NAMALWA (cell line): ENCODE data around the gene NHSL2.
A peak's percentile ranks its signal among the peaks of the same experiment; 100 is the strongest.

Source experiments
- DNase-seq: peaks from one replicate; pipeline ENCODE4 v3.0.0-alpha.2; 2015; ENCODE audit warnings: low spot score

The NHSL2 gene

GRCh38 chrX:71991164-71991563 lies 80.5 kb downstream of the NHSL2 start:
- DNase-seq, result no peak

DNA sequence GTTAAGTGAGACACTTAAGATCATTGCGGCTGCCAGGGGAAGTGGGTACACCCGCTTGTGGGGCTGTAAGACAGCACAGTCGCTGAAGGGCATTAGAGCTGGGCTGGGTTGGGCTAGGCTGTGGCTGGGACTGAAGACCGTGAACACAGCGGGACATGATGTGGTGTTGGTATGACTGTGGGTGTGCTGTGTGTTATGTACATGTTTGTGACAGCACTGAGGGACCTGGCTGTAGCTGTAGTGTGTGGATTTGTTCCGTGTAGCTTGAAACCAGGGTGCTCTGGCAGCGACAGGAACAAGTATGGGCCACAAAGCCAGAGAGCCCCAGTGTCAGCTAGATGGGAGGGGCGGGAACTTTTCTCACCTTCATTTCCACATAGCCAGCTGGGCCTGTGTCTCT lies 82.1 kb downstream of the NHSL2 start:
- no peak for DNase-seq

DNA sequence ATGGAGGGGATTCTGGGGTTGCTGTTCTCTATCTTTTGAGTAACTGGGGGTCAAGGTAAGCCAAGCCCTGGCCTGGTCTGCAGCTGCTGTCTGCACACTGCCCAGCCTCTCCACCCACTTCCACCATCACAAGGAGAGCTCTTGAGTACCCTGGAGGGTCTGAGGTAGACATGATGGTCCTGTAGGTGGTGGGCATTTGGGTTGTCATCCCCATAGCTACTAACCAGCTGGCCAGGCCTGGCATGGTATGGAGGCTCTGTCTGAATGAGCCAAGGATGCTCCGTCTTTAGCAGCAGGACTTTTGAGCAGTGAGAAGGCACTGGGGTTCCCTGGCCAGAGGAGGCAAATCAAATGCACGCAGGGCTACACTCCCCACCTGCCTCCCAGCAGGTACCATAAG lies 82.7 kb downstream of the NHSL2 start:
- DNase-seq, result no peak

- DNase-seq, result no peak
Observed at GRCh38 chrX:71994601-71995000, 84.0 kb downstream of the NHSL2 start.

GRCh38 chrX:71995122-71995521 lies 84.5 kb downstream of the NHSL2 start:
- no peak for DNase-seq

- no peak for DNase-seq
Observed at GRCh38 chrX:71996136-71996535, 85.5 kb downstream of the NHSL2 start.

GRCh38 chrX:71996826-71997225 lies 86.2 kb downstream of the NHSL2 start:
- no peak for DNase-seq

- DNase-seq, result no peak
Observed at GRCh38 chrX:71997320-71997719, 86.7 kb downstream of the NHSL2 start.

DNA sequence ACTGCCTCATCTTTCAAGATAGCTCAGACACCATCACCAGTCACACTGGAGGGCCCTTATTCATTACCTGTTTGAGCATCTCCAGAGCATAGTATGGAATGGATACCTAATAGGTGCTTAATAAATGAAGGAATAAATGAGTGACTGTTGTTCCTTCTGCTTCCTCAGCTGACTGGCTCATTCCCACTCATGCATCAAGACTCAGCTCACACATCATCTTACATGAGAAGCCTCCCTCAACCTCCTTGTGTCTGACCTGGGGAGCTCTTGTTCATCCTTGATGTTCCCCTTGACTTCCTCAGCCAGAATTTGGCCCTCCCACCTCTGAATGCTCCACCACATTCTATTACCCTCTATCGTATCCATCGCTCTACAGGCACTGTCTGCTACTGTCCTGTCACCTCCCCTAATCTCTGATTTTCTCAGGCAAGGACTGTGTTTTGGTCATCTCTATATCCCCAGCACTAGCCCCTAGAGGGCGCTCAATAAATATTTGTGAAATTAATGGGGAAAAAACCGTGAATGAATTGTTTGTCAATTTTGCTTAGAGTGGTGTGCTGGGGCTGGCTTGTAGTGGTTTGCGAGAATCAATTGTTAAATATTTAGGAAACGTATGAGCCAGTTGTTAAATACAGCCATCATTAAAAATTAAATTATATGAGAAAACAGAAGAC lies 88.3 kb downstream of the NHSL2 start:
- peak; percentile 58 for DNase-seq

DNA sequence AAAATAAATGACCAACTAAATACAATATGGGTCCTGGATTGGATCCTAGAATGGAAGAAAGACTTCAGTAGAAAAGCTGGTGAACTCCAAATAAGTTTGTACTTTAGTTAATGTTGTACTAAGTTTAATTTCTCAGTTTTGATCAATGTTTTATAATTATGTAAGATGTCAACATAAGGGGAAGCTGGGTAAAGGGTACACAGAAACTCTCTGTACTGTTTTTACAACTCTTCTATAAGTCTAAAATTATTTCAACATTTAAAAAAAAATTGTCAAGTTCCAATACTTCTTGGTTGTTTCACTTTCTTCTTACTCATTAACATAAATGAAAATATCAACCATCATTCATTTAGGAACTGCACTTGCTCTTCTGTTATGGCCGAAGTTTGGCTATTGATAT lies 88.9 kb downstream of the NHSL2 start:
- no peak for DNase-seq

DNA sequence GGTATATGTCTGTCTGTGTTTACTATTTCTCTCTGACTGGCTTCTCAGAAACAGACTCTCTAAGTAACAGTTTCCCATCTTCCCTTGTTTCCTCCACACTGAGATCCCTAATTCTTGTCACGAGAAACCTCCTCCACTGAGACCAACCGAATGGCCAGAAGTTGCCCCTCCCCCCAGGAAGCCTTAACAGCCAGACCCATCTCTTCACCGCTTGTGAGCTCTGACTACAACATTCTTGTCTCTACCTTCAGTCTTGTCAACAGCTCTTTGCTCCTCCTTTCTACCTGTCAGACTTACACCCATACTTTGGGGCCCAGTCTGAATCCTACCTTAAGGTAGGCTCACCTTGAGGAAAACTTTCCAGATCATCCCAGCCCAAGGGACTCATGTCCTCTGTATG lies 90.8 kb downstream of the NHSL2 start:
- no peak for DNase-seq

- DNase-seq, result no peak
Observed at GRCh38 chrX:72001906-72002305, 91.3 kb downstream of the NHSL2 start.

- DNase-seq, result no peak
Observed at GRCh38 chrX:72002875-72003274, 92.2 kb downstream of the NHSL2 start.

GRCh38 chrX:72003811-72004750 lies 93.4 kb downstream of the NHSL2 start:
- no peak for DNase-seq

DNA sequence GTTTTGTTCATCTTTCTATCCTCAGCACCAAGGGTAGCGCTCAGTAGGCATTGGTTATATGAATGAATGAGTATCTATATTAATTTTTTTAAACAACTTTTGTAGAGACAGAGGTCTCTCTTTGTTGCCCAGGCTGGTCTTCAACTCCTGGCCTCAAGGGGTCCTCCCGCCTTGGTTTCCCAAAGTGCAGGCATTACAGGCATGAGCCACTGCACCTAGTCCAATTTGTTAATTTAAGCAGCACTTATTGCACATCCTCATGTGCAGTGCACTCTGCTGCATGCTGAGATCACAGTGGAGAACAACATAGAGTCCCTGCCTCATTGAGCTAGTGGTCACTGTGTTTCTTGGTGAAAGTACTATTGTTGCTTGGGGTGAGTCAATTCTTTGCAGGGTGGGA lies 94.4 kb downstream of the NHSL2 start:
- DNase-seq, result no peak

DNA sequence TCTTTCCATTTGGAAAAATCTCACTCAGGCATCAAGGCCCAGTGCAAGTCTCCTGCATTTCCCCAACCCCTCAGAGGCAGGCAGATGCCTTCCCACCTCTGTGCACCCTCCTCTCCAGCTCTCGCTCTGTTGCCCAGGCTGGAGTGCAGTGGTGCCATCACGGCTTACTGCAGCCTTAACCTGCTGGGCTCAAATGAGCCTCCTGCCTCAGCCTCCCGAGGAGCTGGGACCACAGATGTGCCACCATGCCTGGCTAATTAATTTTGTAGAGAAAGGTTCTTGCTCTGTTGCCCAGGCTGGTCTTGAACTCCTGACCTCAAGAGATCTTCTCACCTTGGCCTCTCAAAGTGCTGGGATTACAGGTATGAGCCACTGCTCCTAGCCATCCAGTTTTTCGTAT lies 95.8 kb downstream of the NHSL2 start:
- DNase-seq, result no peak

GRCh38 chrX:72009731-72010130 lies 99.1 kb downstream of the NHSL2 start:
- no peak for DNase-seq

GRCh38 chrX:72011734-72012133 lies 101.1 kb downstream of the NHSL2 start:
- DNase-seq, result no peak

- no peak for DNase-seq
Observed at GRCh38 chrX:72015383-72015782, 104.7 kb downstream of the NHSL2 start.

DNA sequence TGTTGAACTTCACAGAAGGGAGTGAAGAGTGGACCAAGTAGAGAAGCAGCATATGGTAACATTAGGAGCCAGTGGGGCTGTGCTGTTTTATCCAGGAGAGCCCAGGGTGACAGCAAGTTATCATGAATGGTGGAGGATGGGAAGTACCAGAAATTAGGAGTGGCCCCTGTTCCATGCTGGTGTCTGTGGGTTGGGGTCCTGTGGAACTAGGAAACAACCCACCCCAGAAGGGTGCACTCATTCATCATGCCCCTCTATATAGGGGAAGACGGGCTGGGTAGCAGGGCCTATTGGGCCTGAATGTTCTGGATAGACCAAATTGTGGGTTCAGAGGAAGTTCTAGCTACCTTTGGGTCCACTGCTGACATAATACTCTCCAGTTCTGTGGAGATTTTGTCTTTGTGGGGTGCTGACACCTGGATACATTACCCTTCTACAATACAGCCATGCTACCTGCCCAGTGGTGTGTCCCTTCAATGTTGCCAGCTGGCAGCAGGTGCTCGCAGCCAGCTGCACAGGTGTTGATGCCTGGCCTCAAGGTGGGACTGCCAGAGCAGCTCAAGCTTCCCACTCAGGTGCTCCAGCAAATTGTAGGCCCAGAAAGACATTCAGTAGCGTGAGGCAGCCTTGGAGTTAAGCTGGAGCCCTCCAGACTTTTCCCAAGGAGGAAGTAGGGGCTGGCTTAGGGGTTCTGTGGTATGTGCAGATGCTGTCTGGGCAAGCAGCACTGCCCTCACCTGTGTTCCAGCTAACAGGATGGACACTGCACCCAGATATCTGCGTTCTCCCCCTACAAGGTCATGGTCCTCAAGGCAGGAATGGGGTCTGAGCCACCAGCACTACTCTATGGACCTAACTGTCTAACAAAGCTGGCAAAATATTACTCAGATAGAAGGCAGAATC lies 106.5 kb downstream of the NHSL2 start:
- DNase-seq, result no peak

GRCh38 chrX:72018277-72019112 lies 107.8 kb downstream of the NHSL2 start:
- DNase-seq, result peak; percentile 64

- DNase-seq, result no peak
Observed at GRCh38 chrX:72019487-72019886, 108.8 kb downstream of the NHSL2 start.
